ENCODE data around the gene ATXN2L. TPM values are rescaled to one million over a fixed set of nuclear protein-coding genes. Genes with fewer than 3 reads are reported as not detected.
"Not testable (repeated sequence)": the region's sequence is repeated elsewhere in the genome, so short reads cannot be mapped to it uniquely, and the experiment has no call there.

Gene ATXN2L
- total RNA-seq, 1 experiment from 2014 or later = 29.7 TPM

DNA sequence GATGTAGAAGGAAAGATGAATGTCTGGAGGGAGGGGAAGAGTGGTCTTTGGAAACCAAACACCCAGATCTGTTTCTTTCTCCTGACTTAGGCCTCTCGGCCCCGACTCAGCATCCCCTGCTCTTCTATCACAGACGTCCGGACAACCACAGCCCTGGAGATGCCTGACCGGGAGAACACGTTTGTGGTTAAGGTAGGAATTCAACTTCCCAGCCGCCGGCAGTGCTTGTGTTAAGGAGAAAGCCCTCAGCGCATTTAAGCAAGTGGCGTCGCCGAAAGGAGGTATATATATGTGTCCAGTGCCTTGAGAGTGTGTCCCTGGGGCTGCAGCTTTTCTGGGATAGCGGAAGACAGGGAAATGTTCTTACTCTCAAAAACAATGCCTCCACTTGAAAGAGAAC, 44.4 kb downstream of the ATXN2L start:
- no peak for DNase-seq (ENCODE audit: low read depth)

DNA sequence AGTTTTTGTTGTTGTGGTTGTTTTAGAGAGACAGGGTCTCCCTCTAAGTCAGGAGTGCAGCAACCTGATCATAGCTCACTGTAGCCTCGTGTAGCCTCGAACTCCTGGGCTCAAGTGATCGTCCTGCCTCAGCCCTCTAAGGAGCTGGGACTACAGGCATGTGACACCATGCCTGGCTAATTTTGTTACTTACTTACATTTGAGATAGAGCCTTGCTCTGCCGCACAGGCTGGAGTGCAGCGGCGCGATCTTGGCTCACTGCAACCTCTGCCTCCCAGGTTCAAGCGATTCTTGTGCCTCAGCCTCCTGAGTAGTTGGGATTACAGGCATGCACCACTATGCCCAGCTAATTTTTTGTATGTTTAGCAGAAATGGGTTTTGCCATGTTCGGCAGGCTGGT, 44.8 kb downstream of the ATXN2L start:
- not testable (repeated sequence) for DNase-seq (ENCODE audit: low read depth)

DNA sequence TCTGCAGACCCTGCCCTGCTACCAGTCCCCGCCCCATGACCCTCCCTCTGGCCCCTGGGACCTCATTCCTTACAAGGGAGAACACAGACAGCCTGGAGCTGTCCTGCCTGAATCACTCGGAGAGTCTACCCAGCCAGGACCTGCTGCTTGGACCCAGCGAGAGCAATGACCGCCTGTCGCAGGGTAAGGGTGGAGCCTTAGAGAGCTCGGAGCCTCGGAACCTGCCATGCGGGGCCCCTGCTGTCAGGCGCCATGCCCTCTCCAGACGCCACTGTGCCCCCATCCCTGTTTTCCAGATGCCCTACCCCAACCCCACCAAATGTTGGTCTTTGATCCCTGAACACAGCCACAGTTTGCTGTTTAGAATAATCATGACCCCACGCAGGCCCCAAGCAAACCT, 46.4 kb downstream of the ATXN2L start:
- DNase-seq (ENCODE audit: low read depth) = no peak

DNA sequence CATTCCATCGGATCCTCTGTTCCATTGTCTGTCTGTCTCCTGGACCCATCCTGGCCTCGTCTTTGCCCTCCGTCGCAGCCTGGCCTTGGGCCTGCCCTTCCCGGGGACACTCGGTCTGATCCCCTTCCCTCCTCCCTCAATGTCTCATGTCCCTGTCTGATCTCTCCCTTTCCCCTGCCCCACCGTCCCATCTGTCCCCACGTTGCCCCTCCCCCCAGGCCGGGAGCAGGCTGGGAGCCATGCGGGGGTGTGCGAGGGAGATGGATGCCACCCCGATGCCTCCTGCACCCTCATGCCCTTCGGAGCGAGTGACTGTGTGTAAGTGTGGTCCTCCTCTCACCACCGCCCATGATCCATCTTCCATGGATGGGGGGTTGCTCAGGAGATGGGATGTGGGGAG, 50.2 kb downstream of the ATXN2L start:
- no peak for DNase-seq (ENCODE audit: low read depth)

DNA sequence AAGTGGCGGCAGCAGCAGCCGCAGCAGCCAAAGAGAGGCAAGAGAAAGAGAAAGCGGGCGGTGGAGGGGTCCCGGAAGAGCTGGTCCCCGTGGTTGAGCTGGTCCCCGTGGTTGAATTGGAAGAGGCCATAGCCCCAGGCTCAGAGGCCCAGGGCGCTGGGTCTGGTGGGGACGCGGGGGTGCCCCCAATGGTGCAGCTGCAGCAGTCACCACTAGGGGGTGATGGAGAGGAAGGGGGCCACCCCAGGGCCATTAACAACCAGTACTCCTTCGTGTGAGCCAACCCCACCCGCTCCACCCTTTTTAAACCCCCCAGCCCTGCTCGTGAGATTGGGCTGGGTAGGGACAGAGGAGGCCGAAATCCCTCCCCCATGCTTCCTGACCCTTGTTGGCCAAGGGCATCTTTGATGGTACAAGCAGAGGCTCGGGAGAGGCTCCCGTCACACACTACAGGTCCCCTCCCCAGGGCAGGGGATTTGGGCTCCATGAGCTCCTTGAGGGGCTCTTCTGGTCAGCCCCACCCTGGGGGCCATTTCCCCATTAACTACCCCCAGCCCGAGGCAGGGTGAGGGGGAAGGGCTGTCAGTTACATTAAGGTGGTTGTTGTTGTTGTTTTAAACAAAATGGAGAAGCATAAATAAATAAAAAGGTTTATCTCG, 50.9 kb downstream of the ATXN2L start:
- no peak for DNase-seq (ENCODE audit: low read depth)

DNA sequence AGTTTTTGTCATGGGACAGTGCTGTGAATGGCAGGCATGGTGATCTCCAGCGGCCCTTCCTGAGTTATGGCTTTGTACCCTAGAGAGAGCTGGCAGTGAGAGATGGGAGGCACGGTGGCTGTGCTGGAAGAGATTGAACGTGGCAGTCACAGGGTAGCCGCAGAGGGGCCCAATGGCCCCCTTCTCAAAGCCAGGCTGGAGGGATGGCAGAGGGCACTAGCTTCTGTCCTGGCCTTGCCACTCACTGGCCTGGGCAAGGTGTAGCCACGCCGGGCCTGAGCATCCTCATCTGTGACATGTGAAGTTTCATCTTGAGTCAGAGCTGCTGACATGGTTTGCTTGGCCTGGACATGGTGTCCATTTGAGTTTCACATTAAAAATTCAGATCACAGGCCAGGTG, 51.6 kb downstream of the ATXN2L start:
- DNase-seq (ENCODE audit: low read depth) = no peak

DNA sequence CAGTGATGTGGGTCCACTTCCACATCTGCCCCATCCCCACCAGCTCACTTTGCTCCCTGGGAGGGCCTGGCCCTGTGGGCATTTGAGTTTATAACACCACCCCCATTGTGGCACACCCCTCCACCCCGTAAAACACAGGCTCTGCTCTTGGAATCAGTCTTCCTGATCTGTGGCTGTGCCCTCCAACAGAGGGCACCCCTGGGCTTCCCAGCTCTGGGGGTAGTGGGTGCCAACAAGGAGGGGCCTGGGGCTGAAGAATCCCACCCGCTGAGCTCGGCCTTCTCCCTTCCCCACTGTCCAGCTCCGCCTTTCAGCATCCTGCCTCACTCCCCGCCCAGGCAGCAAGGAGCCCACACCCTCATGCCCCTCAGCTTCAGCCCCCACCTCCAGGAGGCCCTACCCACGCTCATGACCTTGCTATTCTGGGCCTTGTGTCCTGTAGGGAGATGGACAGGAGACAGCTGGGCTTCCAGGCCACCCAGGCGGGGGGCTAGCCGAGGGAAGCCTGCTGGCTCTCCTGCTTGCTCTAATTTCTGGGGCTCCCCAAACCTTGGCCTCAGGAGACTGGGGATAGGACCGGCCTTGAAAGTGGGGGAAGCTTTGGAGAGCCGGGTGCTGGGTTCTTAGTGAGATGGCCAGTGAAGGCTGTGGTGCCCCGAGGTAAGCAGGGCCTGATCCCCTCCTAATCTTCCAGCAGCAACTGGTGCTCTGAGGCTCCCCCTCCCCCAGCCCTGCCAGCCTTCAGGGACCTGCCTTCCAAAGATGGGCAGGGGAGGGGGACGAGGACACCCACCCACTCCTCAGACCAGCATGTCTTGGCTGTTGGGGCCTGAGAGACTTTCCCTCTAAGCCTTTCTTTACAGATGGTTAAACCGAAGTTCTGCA, 52.6 kb downstream of the ATXN2L start:
- no peak for DNase-seq (ENCODE audit: low read depth)

DNA sequence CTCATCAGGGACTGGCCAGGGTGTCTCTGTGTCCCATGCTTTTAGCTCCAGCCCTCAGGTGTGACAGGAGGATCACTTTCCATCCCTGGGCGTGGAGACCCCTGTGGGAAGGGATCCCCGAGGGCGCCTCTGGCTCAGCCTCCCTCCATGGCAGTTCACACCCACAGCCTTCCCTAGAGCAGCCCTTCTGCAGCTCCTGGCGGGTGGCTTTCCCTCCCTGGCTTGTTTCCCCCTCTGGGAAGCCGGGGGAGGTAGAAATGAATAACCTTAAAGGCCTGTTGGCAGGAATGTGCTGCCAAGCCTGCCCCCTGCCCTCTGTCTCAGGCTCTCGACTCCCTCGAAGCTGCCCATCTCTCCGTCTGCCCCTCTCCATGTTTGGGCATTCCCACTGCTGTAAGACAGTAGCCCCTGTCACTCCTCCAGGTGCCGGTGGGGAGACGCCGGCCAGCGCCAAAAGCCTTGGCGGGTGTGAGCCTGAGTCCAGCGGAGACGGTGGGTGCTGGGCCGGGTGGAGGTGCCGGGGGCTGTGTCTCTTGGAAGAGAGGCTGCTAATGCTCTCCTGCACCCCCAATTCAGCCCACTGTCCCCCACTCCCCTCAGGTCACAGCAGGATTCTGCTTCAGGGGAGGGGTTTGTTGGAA, 53.3 kb downstream of the ATXN2L start:
- no peak for DNase-seq (ENCODE audit: low read depth)

DNA sequence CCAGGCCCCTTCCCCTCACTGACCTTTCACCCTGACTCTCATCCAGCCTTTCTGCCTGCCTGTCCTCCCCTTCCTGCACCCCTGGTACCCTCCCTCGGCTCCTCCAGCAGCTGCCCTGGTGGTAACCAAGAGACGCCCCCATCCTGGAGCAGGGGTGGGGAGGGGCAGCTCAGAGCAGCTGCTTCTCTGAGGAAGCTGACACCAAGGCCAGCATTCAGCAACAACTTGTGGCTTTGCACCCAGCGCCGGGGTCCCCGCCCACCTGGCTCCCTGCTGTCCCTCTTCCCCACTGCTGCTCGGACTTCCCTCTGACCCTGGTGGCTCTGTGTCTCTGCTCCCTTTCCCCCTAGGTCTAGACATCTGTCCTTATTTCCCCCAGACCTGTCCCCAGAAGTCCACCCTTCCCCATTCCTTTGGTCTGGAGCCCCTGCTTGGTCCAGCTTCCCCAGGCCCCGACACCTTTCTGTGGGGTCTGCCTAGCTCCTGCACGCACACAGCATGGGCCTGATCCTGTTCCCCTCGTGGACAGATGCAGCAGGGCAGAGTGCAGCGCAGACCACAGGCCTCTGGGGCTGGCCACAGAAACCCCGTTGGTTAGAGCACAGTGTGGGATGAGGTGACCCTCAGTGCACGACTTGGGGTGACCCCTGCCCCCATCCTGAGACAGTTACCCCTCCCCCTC, 54.3 kb downstream of the ATXN2L start:
- no peak for DNase-seq (ENCODE audit: low read depth)

DNA sequence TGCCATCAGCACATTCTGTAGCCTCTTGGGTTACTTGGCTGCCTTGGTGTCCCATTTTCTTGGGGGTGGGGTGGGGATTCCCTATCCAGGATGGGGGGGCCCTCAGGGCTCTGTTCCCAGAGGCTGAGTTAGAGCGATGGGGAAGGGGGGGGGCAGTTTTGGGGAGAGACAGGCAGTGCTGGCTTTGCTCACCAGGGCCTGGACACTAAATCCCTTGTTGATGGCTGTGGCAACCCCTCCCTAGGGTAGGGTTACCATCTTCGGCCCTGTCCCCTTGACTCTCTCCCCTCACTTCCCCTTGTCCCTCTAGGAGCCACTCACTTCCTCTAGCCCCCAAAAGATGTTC, 54.8 kb downstream of the ATXN2L start:
- no peak for DNase-seq (ENCODE audit: low read depth)

DNA sequence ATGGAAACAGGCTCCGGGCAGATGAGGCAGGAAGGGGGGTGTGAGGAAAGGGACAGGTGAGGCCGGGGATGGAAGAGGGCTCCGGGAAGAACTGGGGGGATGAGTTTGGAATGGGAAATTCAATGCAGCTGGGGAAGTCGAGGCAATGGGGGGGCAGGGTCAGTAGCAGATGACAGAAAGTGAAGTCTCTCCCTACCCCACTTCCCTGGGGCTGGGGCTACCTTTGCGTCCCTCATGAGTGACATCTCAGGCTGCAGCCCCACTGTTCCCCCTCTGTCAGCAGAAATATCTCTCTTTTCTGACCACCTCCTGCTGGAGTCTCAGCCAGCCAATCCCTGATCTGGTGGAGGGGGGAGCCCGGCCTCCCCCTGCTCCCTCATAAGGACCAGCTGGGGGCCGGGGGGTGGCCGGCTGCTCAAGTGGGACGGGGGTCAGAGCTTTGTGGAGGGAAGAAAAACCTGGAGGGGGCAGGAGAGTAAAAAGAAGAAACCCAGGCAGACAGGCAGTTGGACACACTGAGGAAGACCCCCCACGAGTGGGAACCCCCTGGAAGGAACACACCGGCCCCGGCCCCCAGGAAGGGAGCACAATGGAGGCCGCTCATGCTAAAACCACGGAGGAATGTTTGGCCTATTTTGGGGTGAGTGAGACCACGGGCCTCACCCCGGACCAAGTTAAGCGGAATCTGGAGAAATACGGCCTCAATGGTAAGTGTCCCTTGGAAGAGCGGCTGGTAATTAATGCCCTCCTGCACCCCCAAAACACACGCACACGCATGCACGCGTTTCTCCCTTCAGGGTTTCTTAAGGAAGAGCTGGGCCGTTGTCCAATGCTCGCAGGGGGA, 55.5 kb downstream of the ATXN2L start, which contains the start of gene ATP2A1:
Gene ATP2A1, plus strand, starts transcription at position 406 of the 844 bp plus-strand sequence. Its CDS starts 184 bp downstream, at position 590.
- DNase-seq (ENCODE audit: low read depth) = no peak

DNA sequence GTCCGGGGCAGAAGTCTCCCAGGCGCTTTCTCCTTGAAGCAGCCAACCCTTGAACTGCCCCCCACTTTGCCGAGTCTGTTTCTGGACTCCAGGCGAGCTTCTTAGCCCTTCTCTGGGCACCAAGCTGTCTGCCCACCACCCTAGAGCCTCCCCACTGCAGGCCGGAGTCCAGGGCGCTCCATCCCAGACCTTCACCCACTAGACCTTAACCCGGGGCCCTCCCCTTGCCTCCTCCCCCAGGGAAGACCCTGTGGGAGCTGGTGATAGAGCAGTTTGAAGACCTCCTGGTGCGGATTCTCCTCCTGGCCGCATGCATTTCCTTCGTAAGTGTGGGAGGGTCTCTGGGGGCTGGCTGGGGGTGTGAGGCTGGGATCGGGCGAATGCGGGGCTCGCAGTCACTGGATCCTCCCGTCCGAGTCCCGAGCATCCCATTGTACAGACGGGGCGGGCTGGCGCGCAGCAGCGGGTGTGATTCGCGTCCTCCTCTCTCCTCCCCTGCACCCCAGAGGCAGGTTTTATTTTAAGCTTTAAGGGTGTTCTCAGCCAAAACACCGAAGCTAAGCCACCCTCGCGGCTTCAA, 56.6 kb downstream of the ATXN2L start:
- DNase-seq (ENCODE audit: low read depth) = no peak

DNA sequence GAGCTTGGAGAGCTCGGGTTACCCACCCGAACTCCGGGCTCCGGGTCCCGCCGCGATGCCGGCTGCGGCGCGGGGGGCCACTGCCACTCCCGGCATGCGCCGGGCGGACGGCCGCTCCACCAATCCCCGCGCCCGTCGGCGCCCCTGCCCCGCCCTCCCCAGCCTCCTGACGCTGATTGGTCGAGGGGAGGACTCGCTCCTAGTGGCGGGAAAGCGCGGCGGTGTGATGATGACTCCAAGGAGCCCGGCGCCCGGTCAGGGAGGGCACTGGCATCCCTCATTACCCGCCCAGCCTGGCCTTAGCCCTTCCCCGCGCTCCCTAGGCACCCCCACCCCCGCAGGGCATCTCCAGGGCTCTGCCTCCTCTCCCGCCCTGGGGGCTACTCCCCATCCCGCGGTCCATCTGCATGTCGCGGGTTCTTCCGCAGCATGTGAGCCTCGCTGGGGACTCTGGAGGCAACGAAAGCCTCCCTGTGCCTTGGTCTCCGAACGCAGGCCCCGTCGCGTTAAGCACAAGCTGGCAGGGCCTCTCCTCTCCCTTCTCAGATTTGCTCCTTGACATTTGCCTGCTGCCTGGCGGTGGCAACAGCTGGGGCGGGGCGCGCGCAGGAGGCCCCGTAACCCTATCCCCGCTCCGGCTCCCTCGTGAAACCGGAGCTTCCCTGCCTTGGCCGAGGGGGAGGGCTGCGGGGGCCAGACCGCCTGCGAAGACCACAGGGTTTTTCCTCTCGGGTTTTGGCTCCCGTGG, 57.2 kb downstream of the ATXN2L start:
- peak; percentile 82 for DNase-seq (ENCODE audit: low read depth)

DNA sequence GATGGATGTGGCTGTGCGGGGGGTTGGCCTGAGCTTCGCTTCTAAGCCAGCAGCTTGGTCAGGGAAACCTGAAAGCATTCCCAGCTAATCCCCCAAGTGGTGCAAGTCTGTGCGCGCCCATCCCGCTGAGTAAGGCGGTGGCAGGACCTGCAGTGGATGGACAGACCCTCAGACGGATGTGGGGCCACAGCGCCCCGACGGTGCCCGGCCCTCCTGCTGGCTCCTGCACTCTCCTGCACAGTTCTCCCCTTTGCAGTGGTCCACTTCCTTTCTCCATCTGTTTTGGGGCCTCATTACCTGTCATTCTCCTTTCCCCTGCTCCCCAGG, 57.8 kb downstream of the ATXN2L start:
- no peak for DNase-seq (ENCODE audit: low read depth)

DNA sequence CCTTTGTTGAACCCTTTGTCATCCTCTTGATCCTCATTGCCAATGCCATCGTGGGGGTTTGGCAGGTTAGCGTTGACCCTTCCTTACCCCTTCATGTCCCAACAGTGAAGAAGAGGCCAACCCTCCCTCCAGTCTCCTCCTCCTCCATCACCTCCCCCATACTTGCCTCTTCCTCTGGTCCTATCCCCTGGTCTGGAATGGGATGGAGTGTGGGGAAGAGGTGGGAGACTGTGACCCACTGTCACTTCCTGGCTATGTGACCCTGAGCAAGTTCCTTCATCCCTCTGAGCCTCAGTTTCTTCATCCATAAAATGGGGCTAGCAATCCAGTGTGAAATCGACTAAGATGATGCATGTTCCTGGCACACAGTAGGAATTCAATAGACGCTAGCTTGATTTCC, 58.2 kb downstream of the ATXN2L start:
- DNase-seq (ENCODE audit: low read depth) = no peak

DNA sequence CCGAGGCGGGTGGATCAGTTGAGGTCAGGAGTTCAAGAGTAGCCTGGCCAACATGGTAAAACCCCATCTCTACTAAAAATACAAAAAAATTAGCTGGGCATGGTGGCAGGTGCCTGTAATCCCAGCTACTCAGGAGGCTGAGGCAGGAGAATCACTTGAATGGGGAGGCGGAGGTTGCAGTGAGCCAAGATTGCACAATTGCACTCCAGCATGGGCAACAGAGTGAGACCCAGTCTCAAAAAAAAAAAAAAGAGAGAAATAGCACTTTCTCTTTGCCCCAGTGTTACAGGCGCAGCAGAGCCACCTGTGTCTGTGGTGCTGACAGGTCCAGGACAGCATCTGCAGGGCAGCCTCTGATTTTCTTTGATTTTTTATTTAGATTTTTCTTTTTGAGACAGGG, 58.8 kb downstream of the ATXN2L start:
- DNase-seq (ENCODE audit: low read depth) = not testable (repeated sequence)

DNA sequence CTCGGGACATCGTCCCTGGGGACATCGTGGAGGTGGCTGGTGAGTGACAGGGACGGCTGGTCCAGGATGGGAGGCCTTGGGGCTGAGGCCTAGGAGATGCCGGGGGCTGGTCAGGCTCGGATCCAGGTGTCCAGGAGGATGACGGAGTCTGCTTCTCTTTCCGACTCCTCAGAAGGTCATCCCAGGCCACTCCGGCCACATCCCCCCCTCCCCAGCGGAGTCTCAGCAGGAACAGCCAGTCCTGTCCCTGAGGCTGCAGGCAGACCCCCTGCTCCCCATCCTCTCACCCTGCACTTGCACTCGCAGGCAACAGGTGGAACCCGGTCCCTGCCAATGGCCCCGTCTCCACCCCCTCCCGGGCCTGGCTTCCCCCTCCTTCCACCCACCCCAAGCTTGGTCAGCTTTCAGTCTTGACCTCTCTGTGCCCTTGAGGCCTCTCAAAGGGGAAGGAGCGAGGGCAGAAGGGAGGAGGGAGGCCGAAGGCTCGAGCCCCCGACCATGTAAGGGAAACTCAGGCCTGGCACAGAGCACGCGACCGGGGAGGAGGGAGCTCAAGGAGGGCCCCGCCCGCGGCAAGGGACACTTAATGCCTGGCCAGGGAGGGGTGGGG, 59.9 kb downstream of the ATXN2L start:
- no peak for DNase-seq (ENCODE audit: low read depth)

DNA sequence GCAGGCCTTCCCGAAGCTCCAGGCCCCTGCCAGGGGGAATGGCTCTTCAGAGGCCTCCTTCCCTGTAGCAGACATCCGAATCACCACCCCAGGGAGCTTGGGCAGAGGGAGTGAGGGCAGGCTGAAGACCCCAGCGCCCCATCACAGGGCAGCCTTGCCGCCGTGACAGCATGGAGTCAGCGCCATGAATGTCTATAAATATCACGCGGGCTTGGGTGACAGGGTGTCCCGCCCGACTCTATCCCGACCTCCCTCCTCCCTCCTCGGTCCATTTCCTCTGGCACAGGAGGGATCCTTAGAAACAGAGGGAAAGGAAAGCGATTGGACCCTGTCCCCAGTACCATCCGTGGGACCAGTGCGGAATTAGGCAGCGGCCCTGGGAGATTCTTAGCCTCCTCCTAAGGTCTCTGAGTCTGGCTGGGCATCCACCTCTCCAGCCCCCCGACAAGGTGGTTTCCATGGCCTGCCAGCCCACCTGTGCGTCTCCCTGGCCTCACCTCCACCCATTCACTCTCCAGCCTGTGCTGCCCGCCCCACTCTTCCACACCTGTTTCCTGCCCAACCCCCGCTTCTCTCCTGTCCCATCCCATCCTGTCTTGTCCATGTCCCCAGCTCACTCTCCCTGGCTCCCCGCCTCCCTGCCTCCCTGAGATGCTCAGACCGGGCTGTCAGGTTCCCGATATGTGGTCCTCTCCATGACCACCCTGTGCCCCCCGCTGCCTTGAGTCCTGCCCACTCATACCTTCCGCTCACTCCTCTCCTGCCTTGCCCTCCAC, 60.6 kb downstream of the ATXN2L start:
- no peak for DNase-seq (ENCODE audit: low read depth)

DNA sequence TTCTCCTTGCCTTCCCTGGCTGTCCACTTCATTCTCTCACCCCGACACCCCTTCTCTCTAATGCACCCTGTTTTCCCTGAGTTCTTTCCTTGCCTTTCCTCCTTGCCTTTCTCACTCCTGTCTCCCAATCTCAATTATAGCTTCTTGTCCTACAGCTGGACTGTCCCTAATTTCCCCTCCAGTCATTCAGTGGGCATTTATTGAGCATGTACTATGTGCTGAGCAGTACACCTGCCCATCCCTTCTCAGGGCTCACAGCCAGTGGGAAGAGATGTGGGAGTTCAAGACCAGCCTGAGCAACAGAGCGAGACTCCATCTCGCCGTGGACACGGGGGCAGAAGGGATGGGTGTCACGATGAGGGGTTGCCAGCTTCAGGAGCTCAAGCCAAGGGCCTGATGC, 61.2 kb downstream of the ATXN2L start:
- DNase-seq (ENCODE audit: low read depth) = no peak

Data from RPMI7951 (cell line).